Mononuclear cell (primary cell): Measurements from ENCODE around the gene UBE4B. TPM values are rescaled to one million over a fixed set of nuclear protein-coding genes. Genes with fewer than 3 reads are reported as not detected.
"Not testable (repeated sequence)": the region's sequence is repeated elsewhere in the genome, so short reads cannot be mapped to it uniquely, and the experiment has no call there.

Experiments used
- H3K27me3 ChIP-seq: 2 replicates; pipeline ENCODE4 v1.6.0; 2011; ENCODE audit warnings: low read length, control low read depth; ENCODE audit not compliant: insufficient read depth
- H3K4me1 ChIP-seq: 2 replicates; pipeline ENCODE4 v1.5.1; 2011; ENCODE audit warnings: mild to moderate bottlenecking, low read length, control low read depth; ENCODE audit not compliant: insufficient read depth
- H3K4me3 ChIP-seq: 2 replicates; pipeline ENCODE4 v1.5.1; 2011; ENCODE audit warnings: mild to moderate bottlenecking, low read length, moderate library complexity
- H3K9me3 ChIP-seq: 2 replicates; pipeline ENCODE4 v1.5.1; 2011; ENCODE audit warnings: low read depth, mild to moderate bottlenecking, control low read depth, low read length
- total RNA-seq: library from RNA; depleted of rRNA; stranded (reverse); fragments of >200 nt; gene quantifications from one replicate; pipeline ENCODE4 v1.2.3, GENCODE V29; 2012

Gene UBE4B
- total RNA-seq, 1 donor: 26.7 TPM

- H3K9me3 ChIP-seq: no peaks in the 10 kb centered on the region
- no peak overlapping the region for H3K4me3 ChIP-seq
- H3K4me1 ChIP-seq: peaks cover 19% of the 10 kb centered on the region
- H3K27me3 ChIP-seq: no peaks in the 10 kb centered on the region
Measured at GRCh38 chr1:10054465-10054864, 21.7 kb downstream of the UBE4B start.

GRCh38 chr1:10056599-10056987 lies 23.8 kb downstream of the UBE4B start:
- peaks cover 19% of the 10 kb centered on the region for H3K4me1 ChIP-seq
- H3K4me3 ChIP-seq: no peak overlapping the region
- no peaks in the 10 kb centered on the region for H3K9me3 ChIP-seq
- no peaks in the 10 kb centered on the region for H3K27me3 ChIP-seq

GRCh38 chr1:10057343-10057742 lies 24.6 kb downstream of the UBE4B start:
- Histone ChIP-seq H3K9me3 (no peaks in the 10 kb centered on the region), H3K4me1 (peaks cover 19% of the 10 kb centered on the region), H3K4me3 (no peak overlapping the region), H3K27me3 (no peaks in the 10 kb centered on the region)

GRCh38 chr1:10057796-10058195 lies 25.0 kb downstream of the UBE4B start:
- H3K4me3 ChIP-seq: no peak overlapping the region
- H3K4me1 ChIP-seq: peaks cover 19% of the 10 kb centered on the region
- no peaks in the 10 kb centered on the region for H3K27me3 ChIP-seq
- no peaks in the 10 kb centered on the region for H3K9me3 ChIP-seq

GRCh38 chr1:10059342-10059718 lies 26.6 kb downstream of the UBE4B start:
- H3K4me3 ChIP-seq: no peak overlapping the region
- H3K9me3 ChIP-seq: no peaks in the 10 kb centered on the region
- no peaks in the 10 kb centered on the region for H3K27me3 ChIP-seq
- H3K4me1 ChIP-seq: peaks cover 22% of the 10 kb centered on the region

GRCh38 chr1:10060311-10061100 lies 27.7 kb downstream of the UBE4B start:
- H3K9me3 ChIP-seq: no peaks in the 10 kb centered on the region
- peaks cover 24% of the 10 kb centered on the region for H3K4me1 ChIP-seq
- no peaks in the 10 kb centered on the region for H3K27me3 ChIP-seq
- no peak overlapping the region for H3K4me3 ChIP-seq

- no peaks in the 10 kb centered on the region for H3K9me3 ChIP-seq
- no peak overlapping the region for H3K4me3 ChIP-seq
- H3K27me3 ChIP-seq: no peaks in the 10 kb centered on the region
- H3K4me1 ChIP-seq: peaks cover 20% of the 10 kb centered on the region
Measured at GRCh38 chr1:10061276-10061675, 28.5 kb downstream of the UBE4B start.

- no peaks in the 10 kb centered on the region for H3K27me3 ChIP-seq
- H3K9me3 ChIP-seq: no peaks in the 10 kb centered on the region
- H3K4me3 ChIP-seq: no peak overlapping the region
- peaks cover 26% of the 10 kb centered on the region for H3K4me1 ChIP-seq
Measured at GRCh38 chr1:10063878-10064277, 31.1 kb downstream of the UBE4B start.

GRCh38 chr1:10064416-10065343 lies 31.9 kb downstream of the UBE4B start:
- no peaks in the 10 kb centered on the region for H3K27me3 ChIP-seq
- peaks cover 26% of the 10 kb centered on the region for H3K4me1 ChIP-seq
- no peaks in the 10 kb centered on the region for H3K9me3 ChIP-seq
- no peak overlapping the region for H3K4me3 ChIP-seq

- Histone ChIP-seq H3K4me3 (no peak overlapping the region), H3K4me1 (peaks cover 26% of the 10 kb centered on the region), H3K9me3 (no peaks in the 10 kb centered on the region), H3K27me3 (no peaks in the 10 kb centered on the region)
Measured at GRCh38 chr1:10065344-10065685, 32.6 kb downstream of the UBE4B start.

- H3K4me3 ChIP-seq: no peak overlapping the region
- no peaks in the 10 kb centered on the region for H3K27me3 ChIP-seq
- peaks cover 26% of the 10 kb centered on the region for H3K4me1 ChIP-seq
- H3K9me3 ChIP-seq: no peaks in the 10 kb centered on the region
Measured at GRCh38 chr1:10065760-10066159, 33.0 kb downstream of the UBE4B start.

GRCh38 chr1:10068605-10069294 lies 36.0 kb downstream of the UBE4B start:
- Histone ChIP-seq H3K4me1 (peaks cover 29% of the 10 kb centered on the region), H3K27me3 (no peaks in the 10 kb centered on the region), H3K9me3 (no peaks in the 10 kb centered on the region), H3K4me3 (no peak overlapping the region)

GRCh38 chr1:10070206-10070605 lies 37.4 kb downstream of the UBE4B start:
- peaks cover 37% of the 10 kb centered on the region for H3K4me1 ChIP-seq
- no peaks in the 10 kb centered on the region for H3K9me3 ChIP-seq
- no peaks in the 10 kb centered on the region for H3K27me3 ChIP-seq
- H3K4me3 ChIP-seq: no peak overlapping the region

- Histone ChIP-seq H3K4me3 (no peak overlapping the region), H3K9me3 (no peaks in the 10 kb centered on the region), H3K4me1 (peaks cover 29% of the 10 kb centered on the region), H3K27me3 (no peaks in the 10 kb centered on the region)
Measured at GRCh38 chr1:10071640-10072039, 38.9 kb downstream of the UBE4B start.

- not testable (repeated sequence) for H3K27me3 ChIP-seq, H3K4me3 ChIP-seq, H3K9me3 ChIP-seq
- peaks cover 20% of the 10 kb centered on the region for H3K4me1 ChIP-seq
Measured at GRCh38 chr1:10073371-10073770, 40.6 kb downstream of the UBE4B start.
